Stimulated activated CD4-positive, alpha-beta T cell treated with anti-CD3 and anti-CD28 coated beads, Interleukin-1b, Interleukin-23, amount 100 ng/mL, for 48 hours (primary cell): ENCODE results near the gene AKAP5.

ENCODE experiments used
- DNase-seq: peaks from one replicate; pipeline ENCODE4 v3.0.0-alpha.2; 2020

The AKAP5 gene

GRCh38 chr14:64461221-64461620 is 4.1 kb upstream of the AKAP5 start:
- no peak for DNase-seq

- DNase-seq: no peak
Measured at GRCh38 chr14:64463195-64463594, 2.1 kb upstream of the AKAP5 start.

GRCh38 chr14:64463873-64464272 is 1.4 kb upstream of the AKAP5 start:
- DNase-seq: no peak

GRCh38 chr14:64464651-64465050 is 648 bp upstream of the AKAP5 start:
- DNase-seq: no peak

GRCh38 chr14:64465831-64466554 is 694 bp downstream of the AKAP5 start:
- no peak for DNase-seq

- DNase-seq: no peak
Measured at GRCh38 chr14:64467101-64467500, 1.8 kb downstream of the AKAP5 start.

DNA sequence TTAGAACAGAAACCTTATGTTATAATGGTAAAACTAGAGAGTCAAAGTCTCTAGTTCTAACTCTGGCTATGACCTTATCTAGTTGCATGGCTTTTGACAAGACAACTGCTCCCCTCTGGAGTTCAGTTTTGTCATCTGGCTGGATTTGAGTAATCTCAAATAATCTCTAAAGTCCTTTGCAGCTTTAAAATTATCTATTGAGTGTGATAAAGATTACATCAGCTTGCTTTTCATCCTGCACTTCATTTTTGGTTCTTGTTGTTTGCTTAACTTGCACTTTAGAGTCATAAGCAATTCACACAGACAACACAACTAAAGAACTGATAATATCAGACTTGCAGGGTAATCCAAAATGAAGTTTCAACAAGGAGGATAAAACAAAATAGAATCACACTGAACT is 2.3 kb downstream of the AKAP5 start:
- no peak for DNase-seq

GRCh38 chr14:64468451-64468850 is 3.2 kb downstream of the AKAP5 start:
- DNase-seq: no peak

DNA sequence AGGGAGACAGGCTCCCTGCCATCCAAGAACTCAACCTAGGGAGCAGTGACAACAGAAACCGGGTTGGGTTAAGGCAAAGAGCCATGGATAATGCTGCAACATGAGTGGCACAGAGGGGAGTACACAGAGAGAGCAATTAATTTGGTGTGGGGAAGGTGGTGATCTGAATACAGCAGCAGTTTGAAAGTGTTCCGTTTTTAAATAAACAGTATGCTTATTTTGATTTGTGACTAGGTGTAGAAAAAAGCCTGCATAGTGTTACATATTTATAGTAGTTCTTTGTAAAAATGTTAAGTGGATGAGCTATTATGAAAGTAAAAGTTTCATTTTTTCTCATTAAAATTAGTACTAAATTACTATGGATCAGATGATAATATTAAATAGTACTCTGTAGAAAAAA is 8.7 kb downstream of the AKAP5 start:
- DNase-seq: no peak

- no peak for DNase-seq
Measured at GRCh38 chr14:64474698-64475097, 9.4 kb downstream of the AKAP5 start.

DNA sequence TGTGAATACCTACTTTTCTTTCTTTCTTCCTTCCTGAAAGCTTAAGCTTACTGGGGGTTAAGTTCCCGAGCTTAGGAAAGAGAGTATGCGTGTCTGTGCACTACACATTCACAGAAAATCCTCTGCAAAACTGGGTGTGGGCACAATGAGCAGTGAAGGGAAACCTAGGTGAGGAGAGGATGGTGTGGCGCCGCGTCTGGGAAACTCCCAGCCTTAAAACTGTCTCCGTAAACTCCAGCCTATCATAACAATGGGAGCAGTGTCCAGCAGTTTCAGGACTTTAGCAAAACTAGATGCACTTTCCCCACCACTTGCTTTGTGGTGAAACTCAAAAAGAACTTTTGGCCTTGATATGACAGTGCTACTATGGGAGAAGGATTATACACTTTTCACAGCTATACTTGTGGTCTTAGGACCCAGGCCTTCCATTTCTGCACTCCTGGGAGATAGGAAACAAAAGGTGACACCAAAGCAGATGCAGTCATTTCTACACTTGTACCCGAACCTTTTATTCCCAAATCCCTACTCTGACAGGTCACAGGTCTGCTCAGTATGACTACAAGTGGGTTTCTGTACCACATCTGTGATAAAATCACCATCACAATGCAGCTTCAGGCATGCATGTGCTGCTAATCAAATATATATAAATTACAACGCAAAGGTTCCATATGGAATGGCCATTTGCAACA is 10.4 kb downstream of the AKAP5 start:
- no peak for DNase-seq

- peak; percentile 7 for DNase-seq
Measured at GRCh38 chr14:64476438-64476837, 11.1 kb downstream of the AKAP5 start.

GRCh38 chr14:64478634-64479250 is 13.4 kb downstream of the AKAP5 start:
- DNase-seq: no peak

- no peak for DNase-seq
Measured at GRCh38 chr14:64488590-64489099, 23.3 kb downstream of the AKAP5 start.

GRCh38 chr14:64491637-64492036 is 26.3 kb downstream of the AKAP5 start:
- no peak for DNase-seq

- DNase-seq: no peak
Measured at GRCh38 chr14:64493455-64493854, 28.2 kb downstream of the AKAP5 start.

- no peak for DNase-seq
Measured at GRCh38 chr14:64495252-64495651, 30.0 kb downstream of the AKAP5 start.

DNA sequence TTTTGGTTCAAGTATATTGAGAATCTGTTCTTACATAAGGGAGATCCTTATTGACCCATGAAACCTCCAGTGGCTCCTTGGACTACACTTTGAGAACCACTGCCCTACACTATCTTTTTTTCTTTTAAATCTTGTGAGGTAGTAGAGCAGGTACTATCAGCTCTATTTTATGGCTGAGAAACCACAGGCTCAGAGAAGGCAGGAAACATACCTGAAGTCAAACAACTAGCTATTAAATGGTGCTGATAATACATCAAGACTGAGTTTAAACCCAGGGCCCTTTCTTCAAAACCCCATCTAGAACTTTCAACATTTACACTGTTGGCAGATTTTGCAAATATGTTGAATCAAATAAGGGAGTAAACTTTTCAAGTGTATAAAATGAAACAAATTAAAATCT is 31.5 kb downstream of the AKAP5 start:
- no peak for DNase-seq

DNA sequence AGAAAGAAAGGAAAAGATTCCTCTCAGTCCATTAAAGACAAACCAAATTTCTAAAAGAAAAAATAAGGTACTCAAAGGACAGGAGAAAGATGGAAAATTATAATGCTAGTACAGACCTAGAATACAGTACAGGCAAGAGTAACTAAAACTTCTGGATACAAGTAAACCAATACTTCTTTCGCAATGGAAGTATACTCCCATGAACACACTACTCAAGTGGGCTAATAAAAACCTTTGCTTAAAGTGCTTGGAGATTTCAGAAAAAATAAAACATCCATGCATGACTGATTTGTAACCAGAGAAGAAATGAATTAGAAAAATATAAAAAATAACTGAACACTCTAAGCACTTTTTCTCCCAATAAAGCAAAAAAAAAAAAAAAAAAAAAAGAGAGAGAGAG is 34.8 kb downstream of the AKAP5 start:
- DNase-seq: no peak

DNA sequence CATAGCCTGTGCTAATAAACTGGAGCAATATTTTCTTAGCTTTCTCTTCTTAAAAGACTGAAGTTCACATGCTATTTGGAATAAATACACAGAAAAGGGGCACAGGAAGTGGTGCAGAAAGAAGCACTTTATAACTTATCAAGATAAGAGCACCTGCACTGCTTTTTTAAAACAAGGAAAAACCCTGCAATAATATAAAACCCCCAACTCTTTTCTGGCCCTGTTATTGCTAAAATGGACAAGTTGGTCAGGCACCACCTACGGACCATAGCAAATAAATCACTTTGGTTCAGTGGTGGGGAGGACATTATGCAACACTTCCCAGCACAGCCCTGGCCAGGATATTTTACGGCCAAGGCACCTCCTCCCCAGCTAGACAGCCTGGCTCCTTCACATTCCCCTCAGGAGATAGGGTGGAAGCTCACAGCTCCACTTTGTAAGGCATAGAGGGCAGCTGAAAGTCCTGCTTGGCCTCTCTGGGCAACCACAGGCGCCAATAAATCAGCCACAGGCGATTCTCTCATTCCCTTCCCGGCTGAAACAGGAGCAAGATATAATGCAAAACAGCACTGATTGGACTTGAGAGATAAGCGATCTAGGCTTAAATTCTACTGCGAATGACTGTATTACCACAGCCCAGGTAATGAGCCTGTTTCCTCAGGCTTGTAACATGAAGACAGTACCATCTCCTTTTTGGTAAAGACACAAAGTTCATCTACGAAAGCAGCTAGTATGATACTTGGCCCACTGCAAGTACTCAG is 36.3 kb downstream of the AKAP5 start:
- DNase-seq: no peak

DNA sequence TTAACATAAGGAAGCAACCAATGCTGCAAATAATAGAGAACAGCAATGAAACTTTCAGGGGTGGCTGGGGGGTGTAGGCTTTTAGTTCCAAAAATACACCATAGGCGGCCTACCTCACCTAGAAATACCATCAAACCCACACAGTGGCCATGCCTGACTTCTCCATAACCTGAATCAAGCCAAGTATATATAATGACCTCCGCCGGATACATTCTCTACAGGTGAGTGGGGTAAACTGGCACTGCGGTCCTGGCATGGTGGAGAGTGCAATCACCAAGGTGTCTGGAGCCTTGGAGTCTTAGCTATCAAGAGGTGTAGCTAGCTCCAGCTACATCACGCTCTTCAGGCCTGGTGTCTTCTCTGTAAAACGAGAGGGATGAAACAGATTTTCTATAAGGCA is 37.2 kb downstream of the AKAP5 start:
- DNase-seq: peak; percentile 3

GRCh38 chr14:64502887-64503433 is 37.7 kb downstream of the AKAP5 start:
- DNase-seq: peak; percentile 6
